Activated CD8-positive, alpha-beta memory T cell treated with anti-CD3 and anti-CD28 coated beads for 1 hour (primary cell): ENCODE results near the gene TCF12.
"Not testable (repeated sequence)": the region's sequence is repeated elsewhere in the genome, so short reads cannot be mapped to it uniquely, and the experiment has no call there.

Experiments
- DNase-seq, 2 donors: peaks; one replicate each; pipeline ENCODE4 v3.0.0-alpha.2; 2020; ENCODE audit warnings: low read depth in 1 of 2; ENCODE audit errors: extremely low read depth in 1 of 2

The TCF12 gene

GRCh38 chr15:57158997-57159668 lies 240.7 kb downstream of the TCF12 start:
- DNase-seq: no peak

GRCh38 chr15:57159767-57160166 lies 241.3 kb downstream of the TCF12 start:
- no peak for DNase-seq

GRCh38 chr15:57160823-57161560 lies 242.5 kb downstream of the TCF12 start:
- DNase-seq: no peak

GRCh38 chr15:57164251-57164650 lies 245.8 kb downstream of the TCF12 start:
- DNase-seq: not testable (repeated sequence)

GRCh38 chr15:57165992-57166391 lies 247.5 kb downstream of the TCF12 start:
- DNase-seq: no peak

GRCh38 chr15:57167821-57168395 lies 249.5 kb downstream of the TCF12 start:
- no peak for DNase-seq

- DNase-seq: no peak
Observed at GRCh38 chr15:57169643-57170042, 251.2 kb downstream of the TCF12 start.

GRCh38 chr15:57171426-57171825 lies 253.0 kb downstream of the TCF12 start:
- DNase-seq: no peak

GRCh38 chr15:57172925-57173324 lies 254.5 kb downstream of the TCF12 start:
- no peak for DNase-seq

- DNase-seq: no peak
Observed at GRCh38 chr15:57183041-57183440, 264.6 kb downstream of the TCF12 start.

GRCh38 chr15:57183614-57184344 lies 265.3 kb downstream of the TCF12 start:
- DNase-seq: no peak

GRCh38 chr15:57184502-57184901 lies 266.1 kb downstream of the TCF12 start:
- no peak for DNase-seq

GRCh38 chr15:57185507-57186074 lies 267.1 kb downstream of the TCF12 start:
- no peak for DNase-seq

- DNase-seq: no peak
Observed at GRCh38 chr15:57189466-57189865, 271.0 kb downstream of the TCF12 start.

- DNase-seq: no peak
Observed at GRCh38 chr15:57190208-57190607, 271.8 kb downstream of the TCF12 start.

- no peak for DNase-seq
Observed at GRCh38 chr15:57193161-57193560, 274.7 kb downstream of the TCF12 start.

- no peak for DNase-seq
Observed at GRCh38 chr15:57195326-57195725, 276.9 kb downstream of the TCF12 start.

GRCh38 chr15:57196865-57197264 lies 278.4 kb downstream of the TCF12 start:
- no peak for DNase-seq

- DNase-seq: no peak
Observed at GRCh38 chr15:57198131-57198530, 279.7 kb downstream of the TCF12 start.

GRCh38 chr15:57198654-57199291 lies 280.3 kb downstream of the TCF12 start:
- no peak for DNase-seq

- DNase-seq: no peak
Observed at GRCh38 chr15:57201578-57201977, 283.1 kb downstream of the TCF12 start.
